ENCODE results near the gene EFHC2.

The EFHC2 gene

GRCh38 chrX:44343412-44344141 lies at the start of gene EFHC2:
Gene EFHC2, minus strand, starts transcription at chrX:44343672. Its CDS starts 84 bp downstream, at chrX:44343588.
- DNase-seq (ENCODE audit: low read depth in 3 of 3) = peak; percentile 17 to 22 (median 17)

DNA sequence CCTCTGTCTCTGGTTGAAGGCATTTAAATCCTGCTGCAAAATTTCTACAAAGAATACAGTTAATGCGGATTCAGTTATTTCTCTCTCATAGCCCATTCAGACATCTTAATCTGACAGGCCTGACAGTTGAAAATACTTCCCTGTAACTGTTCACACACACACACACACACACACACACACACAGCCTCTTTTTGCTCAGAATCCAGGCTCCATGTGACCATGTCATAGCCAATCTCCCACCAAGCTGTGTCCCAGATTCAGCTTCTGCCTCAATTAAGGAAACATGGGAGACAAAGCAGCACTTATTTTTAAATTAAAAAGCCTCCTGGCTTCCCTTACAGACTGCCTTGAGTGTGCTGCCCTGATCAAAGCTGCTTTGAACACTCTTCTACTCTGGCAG lies 49.3 kb upstream of the EFHC2 start:
- DNase-seq (ENCODE audit: low read depth in 3 of 3) = no peak

GRCh38 chrX:44384688-44385338 lies 41.3 kb upstream of the EFHC2 start:
- no peak for DNase-seq (ENCODE audit: low read depth in 3 of 3)

DNA sequence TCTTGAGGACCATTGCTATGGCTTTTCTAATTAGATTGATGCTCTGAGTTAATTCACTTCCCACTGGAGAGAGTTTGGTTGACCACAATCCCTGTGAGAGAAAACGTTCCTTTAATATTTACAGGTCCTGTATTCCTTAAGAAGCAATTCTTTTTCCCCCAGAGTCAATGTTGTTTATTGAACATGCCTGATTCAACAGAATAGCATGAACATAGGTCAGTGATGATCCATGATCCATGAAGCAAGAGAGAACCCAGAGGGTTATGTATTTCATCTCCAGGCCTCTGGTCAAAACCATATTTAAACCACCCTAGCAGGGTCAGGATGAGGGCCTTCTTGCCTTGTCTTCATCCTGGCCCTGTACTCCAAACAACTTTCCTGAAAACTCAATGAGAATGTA lies 39.4 kb upstream of the EFHC2 start:
- DNase-seq (ENCODE audit: low read depth in 3 of 3) = no peak

- DNase-seq (ENCODE audit: low read depth in 3 of 3) = no peak
Observed at GRCh38 chrX:44352758-44353157, 9.3 kb upstream of the EFHC2 start.

GRCh38 chrX:44349561-44349960 lies 6.1 kb upstream of the EFHC2 start:
- DNase-seq (ENCODE audit: low read depth in 3 of 3) = no peak

GRCh38 chrX:44344687-44345086 lies 1.2 kb upstream of the EFHC2 start:
- DNase-seq (ENCODE audit: low read depth in 3 of 3) = no peak

GRCh38 chrX:44344194-44344593 lies 722 bp upstream of the EFHC2 start:
- peak; percentile 13 to 39 (median 25) for DNase-seq (ENCODE audit: low read depth in 3 of 3)

DNA sequence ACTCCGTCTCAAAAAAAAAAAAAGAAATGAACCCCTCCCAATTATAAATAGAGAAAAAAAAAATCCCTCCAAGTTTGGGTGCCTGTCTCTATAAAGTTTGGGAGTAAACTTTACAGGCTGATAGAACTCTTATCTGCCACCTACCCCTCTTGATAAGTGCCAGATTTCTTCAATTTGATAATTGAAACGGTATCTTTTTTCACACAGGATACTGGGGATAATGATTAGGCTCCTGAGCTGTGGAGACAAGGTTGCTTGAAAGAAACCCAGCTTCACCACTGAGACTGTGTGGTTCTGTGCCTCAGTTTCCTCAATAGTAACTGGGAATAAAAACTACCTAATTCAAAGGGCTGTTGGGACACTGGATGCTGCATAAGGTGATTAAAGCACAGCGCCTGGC lies 606 bp downstream of the EFHC2 start:
- no peak for DNase-seq (ENCODE audit: low read depth in 3 of 3)

DNA sequence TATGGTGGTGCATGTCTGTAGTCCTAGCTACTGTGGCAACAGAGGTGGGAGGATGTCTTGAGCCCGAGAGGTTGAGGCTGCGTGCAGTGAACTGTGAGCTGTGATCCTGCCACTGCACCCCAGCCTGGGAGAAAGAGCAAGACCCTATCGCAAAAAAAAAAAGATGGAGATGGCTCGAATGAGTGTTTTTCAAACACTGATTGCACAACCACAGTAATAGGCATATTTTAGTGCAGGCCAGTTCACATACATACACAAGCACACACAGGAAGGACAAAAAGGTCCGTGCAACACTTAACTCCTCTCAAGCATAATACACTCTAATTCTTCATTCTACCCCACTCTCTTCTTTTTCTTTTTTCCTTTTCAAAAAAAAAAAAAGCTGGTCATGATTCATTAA lies 5.1 kb downstream of the EFHC2 start:
- DNase-seq (ENCODE audit: low read depth in 3 of 3) = no peak

DNA sequence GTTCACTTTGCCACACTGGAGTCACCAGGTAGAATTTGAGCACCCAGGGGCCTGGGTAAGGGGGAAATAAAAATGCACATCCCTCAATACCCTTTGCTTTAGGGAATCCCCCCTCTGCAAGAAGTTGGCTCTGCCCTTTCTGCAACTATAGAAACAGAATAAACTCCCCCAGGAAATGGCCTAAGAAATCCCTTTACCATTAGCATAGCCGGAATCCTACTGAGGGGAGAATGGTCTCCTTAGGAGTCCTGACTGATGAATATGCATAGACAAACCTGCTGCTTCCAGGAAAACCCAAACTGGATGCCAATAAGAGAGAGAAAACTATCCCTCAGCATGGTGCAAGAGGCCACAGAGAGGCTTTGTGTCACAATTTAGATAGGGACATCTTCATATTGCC lies 11.0 kb downstream of the EFHC2 start:
- no peak for DNase-seq (ENCODE audit: low read depth in 3 of 3)

GRCh38 chrX:44330227-44330626 lies 13.2 kb downstream of the EFHC2 start:
- no peak for DNase-seq (ENCODE audit: low read depth in 3 of 3)

DNA sequence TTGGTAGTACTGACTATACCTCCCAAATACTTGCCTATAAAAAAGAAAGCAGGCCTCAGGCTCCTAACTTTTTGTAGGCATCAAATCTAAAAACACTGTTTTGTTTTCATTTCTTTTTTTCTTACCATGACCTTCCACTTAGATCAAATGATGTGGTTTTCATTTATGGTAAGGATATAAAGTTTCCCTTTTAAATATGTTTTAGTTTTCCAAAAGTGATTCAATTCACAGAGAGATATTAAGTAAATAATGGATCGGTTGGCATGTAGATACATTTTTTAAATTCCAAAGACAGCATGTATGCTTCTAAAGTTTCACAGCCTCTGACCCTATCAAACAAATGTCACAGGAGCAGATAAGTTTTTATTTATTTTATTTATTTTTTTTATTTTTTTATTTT lies 23.9 kb downstream of the EFHC2 start:
- no peak for DNase-seq (ENCODE audit: low read depth in 3 of 3)

DNA sequence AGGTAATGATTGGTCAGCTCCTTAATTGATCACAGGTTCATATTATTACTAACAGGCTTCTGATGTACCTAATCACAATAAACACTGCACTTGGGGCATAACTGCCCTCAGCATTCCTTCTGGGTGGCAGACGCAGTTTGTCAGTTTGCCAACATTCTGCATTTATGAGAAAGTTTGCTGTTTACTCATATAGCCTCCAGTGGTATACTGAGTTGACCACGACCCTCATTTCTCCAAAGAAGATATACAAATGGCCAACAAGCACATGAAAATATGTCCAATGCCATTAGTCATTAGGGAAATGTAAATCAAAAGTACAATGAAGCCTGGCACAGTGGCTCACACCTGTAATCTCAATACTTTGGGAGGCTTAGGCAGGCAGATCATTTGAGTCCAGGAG lies 26.3 kb downstream of the EFHC2 start:
- no peak for DNase-seq (ENCODE audit: low read depth in 3 of 3)

GRCh38 chrX:44314808-44315207 lies 28.7 kb downstream of the EFHC2 start:
- no peak for DNase-seq (ENCODE audit: low read depth in 3 of 3)

DNA sequence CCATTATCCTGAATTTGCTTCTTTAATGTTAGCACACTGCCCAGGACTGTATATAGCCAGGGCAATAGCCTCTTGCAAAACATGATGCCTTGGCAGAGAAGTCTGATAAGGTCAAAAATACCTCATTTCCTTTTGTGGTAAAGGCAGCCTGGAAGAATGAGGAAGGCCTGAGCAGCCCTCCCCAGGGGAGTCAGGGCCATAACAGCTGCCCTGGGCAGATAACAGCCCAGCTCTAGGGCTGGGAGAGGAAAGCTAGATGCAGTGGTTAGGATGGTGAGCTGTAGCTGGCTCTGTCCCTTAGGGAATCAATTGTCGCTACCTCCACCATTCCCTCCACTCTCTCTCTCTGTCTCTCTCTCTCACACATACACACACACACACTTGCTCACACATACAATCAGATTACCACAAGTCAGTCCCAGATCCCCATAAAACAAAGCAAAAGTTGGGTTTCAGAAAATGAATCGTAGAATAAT lies 29.2 kb downstream of the EFHC2 start:
- no peak for DNase-seq (ENCODE audit: low read depth in 3 of 3)

DNA sequence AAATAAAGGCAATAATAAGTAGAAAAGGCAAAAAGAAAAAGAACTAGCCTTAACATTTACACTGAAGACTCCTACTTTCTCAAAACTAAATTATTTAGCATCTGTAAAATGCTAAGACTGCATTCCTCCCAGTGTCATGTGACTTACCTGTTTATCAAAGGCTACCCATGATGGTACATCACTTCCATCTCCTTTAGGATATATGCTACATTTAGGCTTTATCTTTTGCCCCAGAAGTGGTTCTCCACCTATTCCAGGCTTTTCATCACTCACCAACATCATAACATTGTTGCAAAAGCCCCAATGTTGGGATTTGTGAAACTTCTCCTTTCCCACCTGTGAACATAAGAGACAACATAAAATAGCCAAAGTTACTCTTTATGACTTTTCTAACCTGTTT lies 31.1 kb downstream of the EFHC2 start:
- no peak for DNase-seq (ENCODE audit: low read depth in 3 of 3)

- DNase-seq (ENCODE audit: low read depth in 3 of 3) = no peak
Observed at GRCh38 chrX:44310227-44310626, 33.2 kb downstream of the EFHC2 start.

DNA sequence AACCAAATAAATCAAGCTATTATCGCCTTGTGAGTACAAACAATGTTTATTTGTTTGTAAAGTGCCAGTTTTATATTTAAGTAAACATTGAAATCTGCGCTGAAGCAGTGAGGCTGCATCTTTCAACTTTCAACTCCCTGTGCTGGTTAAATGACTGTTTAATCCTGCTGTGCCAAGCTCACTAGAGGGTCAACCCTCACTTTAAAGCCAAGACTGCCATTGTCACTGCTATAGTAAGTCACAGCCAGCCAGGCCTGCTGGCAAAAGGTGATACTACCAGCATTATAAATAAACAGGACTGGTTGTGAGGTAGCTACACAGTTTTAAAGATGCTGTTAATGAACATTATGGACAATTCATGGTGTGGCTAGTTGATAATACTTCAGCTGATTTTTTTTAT lies 34.6 kb downstream of the EFHC2 start:
- DNase-seq (ENCODE audit: low read depth in 3 of 3) = no peak

DNA sequence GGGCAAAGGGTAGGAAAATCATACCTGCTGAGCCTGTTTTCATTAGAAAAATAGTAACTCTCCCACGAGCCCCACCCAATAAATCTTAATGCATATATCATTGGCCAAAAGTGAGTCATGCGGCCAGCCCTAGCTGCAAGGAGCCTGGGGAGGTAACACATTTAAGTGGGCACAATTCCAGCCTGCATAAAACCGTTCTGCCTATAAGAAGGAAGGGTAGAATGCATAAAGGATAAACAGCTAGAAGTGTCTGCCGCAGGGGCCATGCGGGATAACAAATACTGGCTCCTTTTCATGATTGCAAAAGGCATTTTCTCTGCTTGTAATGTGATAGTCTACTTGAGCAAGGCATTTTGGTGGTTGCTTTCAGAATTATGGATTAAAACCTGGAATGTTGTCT lies 37.1 kb downstream of the EFHC2 start:
- no peak for DNase-seq (ENCODE audit: low read depth in 3 of 3)

DNA sequence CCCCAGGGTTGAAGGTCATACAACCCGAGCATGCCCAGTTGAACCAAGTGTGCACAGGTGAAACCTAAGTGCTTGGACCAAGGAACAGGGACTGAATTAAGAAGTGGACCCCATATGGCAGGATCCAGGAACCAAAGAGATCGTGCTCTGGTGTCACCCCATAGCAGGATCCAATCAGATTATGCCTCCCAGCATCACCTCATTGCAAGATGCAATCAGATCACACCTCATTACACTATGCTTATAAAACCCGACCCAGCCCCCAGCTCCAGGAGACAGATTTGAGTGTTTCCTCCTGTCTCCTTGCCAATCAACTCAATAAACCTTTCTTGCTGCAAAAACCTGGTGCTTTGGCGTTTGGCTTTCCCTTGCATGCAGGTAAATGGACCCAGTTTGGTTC lies 37.6 kb downstream of the EFHC2 start:
- no peak for DNase-seq (ENCODE audit: low read depth in 3 of 3)

GRCh38 chrX:44303119-44303518 lies 40.4 kb downstream of the EFHC2 start:
- DNase-seq (ENCODE audit: low read depth in 3 of 3) = no peak

DNA sequence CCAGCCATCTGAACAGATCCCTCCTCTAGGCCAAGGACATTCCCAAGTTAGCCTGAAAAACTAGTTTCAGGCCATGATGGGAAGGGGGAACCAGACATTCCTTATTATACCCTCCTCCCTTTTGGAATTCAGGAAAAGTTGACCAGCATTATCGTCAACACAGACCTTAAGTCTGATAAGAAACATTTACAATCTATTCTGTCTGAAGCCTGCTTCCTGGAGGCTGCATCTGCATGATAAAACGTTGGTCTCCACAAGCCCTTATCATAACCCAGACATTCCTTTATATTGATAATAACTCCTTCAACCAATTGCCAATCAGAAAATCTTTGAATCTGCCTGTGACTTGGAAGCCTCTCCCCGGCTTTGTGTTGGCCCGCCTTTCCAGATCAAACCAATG lies 44.3 kb downstream of the EFHC2 start:
- no peak for DNase-seq (ENCODE audit: low read depth in 3 of 3)

Data from stimulated activated CD4-positive, alpha-beta T cell treated with anti-CD3 and anti-CD28 coated beads, TNF-alpha, amount 100 ng/mL, for 24 hours (primary cell).